Tibial nerve (tissue), 4 donors: Measurements from ENCODE around the gene UBE2E2. TPM values are rescaled to one million over a fixed set of nuclear protein-coding genes. Genes with fewer than 3 reads are reported as not detected.

Experiments
- DNase-seq, 2 donors: peaks; one replicate each; pipeline ENCODE4 v3.0.0-alpha.2; 2019; ENCODE audit warnings: low spot score in 2 of 2
- H3K27ac ChIP-seq, 4 donors: fragments of 200-600 bp; sonication (generic) in 3 of 4; one replicate each; pipeline ENCODE4 v1.5.1; 2017 to 2019; ENCODE audit warnings: mild to moderate bottlenecking in 1 of 4
- H3K27me3 ChIP-seq, 2 donors: fragments of 200-600 bp; sonication (generic) in 1 of 2; one replicate each; pipeline versions ENCODE4 v1.5.1 to v1.6.0; 2017 to 2019
- H3K36me3 ChIP-seq, 3 donors: fragments of 200-600 bp; sonication (generic); one replicate each; pipeline ENCODE4 v1.5.1; 2018 to 2019
- H3K4me1 ChIP-seq, 4 donors: fragments of 200-600 bp; sonication (generic) in 3 of 4; one replicate each; pipeline ENCODE4 v1.5.1; 2017 to 2019
- H3K4me3 ChIP-seq, 4 donors: fragments of 200-600 bp; sonication (generic) in 3 of 4; one replicate each; pipeline ENCODE4 v1.5.1; 2017 to 2019; ENCODE audit warnings: mild to moderate bottlenecking in 1 of 4, moderate library complexity in 1 of 4
- H3K9me3 ChIP-seq, 4 donors: fragments of 200-600 bp; sonication (generic) in 3 of 4; one replicate each; pipeline ENCODE4 v1.5.1; 2017 to 2019
- CTCF ChIP-seq, 5 experiments: fragments of 200-600 bp in 3 of 5; fragments of 450-650 bp in 2 of 5; sonication (generic) in 3 of 5; IDR thresholded peaks; one replicate each; pipeline ENCODE4 v1.5.1; 2016 to 2019; ENCODE audit warnings: antibody characterized with exemption in 5 of 5, mild to moderate bottlenecking in 3 of 5, moderate library complexity in 2 of 5
- EP300 ChIP-seq, 2 donors: sonication (generic); formaldehyde crosslinking; IDR thresholded peaks; one replicate each; pipeline ENCODE4 v1.6.1; 2017; ENCODE audit warnings: antibody characterized with exemption in 2 of 2, mild to moderate bottlenecking in 1 of 2
- POLR2A ChIP-seq, 2 donors: fragments of 450-650 bp; IDR thresholded peaks; one replicate each; pipeline ENCODE4 v1.6.1; 2017; ENCODE audit warnings: antibody characterized with exemption in 2 of 2, mild to moderate bottlenecking in 2 of 2, moderate library complexity in 2 of 2
- WGBS, 2 donors: methylation state at CpG; one replicate each; pipeline ENCODE4 v1.1.5; 2018; 5-methylcytosine and 5-hydroxymethylcytosine counted together
- total RNA-seq, 4 donors: library from RNA; depleted of rRNA; stranded (reverse); fragments of >200 nt; gene quantifications; one replicate each; pipeline ENCODE4 v1.1.0, GENCODE V29; 2016

The UBE2E2 gene
- total RNA-seq, 4 donors from 2014 or later, result 67.1 to 222 (median 130) TPM

- peak in 1 of 2 donors; percentile 50 for TF ChIP-seq EP300 (IDR thresholded peaks at IDR 0.05)
- no peak for TF ChIP-seq CTCF (IDR thresholded peaks at IDR 0.05)
- Histone ChIP-seq H3K4me3 (peak overlapping the region; percentile 65 to 100 (median 82)), H3K27me3 (no peaks in the 10 kb centered on the region), H3K36me3 (no peaks in the 10 kb centered on the region), H3K27ac (peak overlapping the region; percentile 86 to 98 (median 90)), H3K4me1 (peaks cover 0 to 48% (median 6%) of the 10 kb centered on the region in 4 donors), H3K9me3 (no peaks in the 10 kb centered on the region)
- peak in 1 of 2 donors; percentile 48 for DNase-seq
- WGBS, 2 donors, result 1 to 2% methylated on average over 19 of the region's 19 CpGs
Measured at GRCh38 chr3:23203708-23204330, 692 bp downstream of the UBE2E2 start.

- Histone ChIP-seq H3K9me3 (no peaks in the 10 kb centered on the region), H3K27me3 (no peaks in the 10 kb centered on the region), H3K4me3 (no peak overlapping the region), H3K4me1 (peaks cover 0 to 51% (median 6%) of the 10 kb centered on the region in 4 donors), H3K27ac (no peak overlapping the region), H3K36me3 (peaks cover 0 to 7% (median 0%) of the 10 kb centered on the region in 3 donors)
- TF ChIP-seq EP300 (IDR thresholded peaks at IDR 0.05) (no peak), POLR2A (IDR thresholded peaks at IDR 0.05) (no peak), CTCF (IDR thresholded peaks at IDR 0.05) (no peak)
- WGBS, 2 donors, result 80 to 81% methylated on average over 3 of the region's 3 CpGs
- no peak for DNase-seq
Measured at GRCh38 chr3:23206366-23206765, 3.2 kb downstream of the UBE2E2 start.

- Histone ChIP-seq H3K27me3 (no peaks in the 10 kb centered on the region), H3K4me3 (no peak overlapping the region), H3K36me3 (peaks cover 0 to 7% (median 0%) of the 10 kb centered on the region in 3 donors), H3K27ac (no peak overlapping the region), H3K9me3 (no peaks in the 10 kb centered on the region), H3K4me1 (peaks cover 0 to 48% (median 6%) of the 10 kb centered on the region in 4 donors)
- no peak for DNase-seq
- TF ChIP-seq POLR2A (IDR thresholded peaks at IDR 0.05) (no peak), CTCF (IDR thresholded peaks at IDR 0.05) (no peak), EP300 (IDR thresholded peaks at IDR 0.05) (no peak)
- 0% methylated on average over 1 of the region's 1 CpG for WGBS, 2 donors
Measured at GRCh38 chr3:23209103-23209502, 6.0 kb downstream of the UBE2E2 start.

DNA sequence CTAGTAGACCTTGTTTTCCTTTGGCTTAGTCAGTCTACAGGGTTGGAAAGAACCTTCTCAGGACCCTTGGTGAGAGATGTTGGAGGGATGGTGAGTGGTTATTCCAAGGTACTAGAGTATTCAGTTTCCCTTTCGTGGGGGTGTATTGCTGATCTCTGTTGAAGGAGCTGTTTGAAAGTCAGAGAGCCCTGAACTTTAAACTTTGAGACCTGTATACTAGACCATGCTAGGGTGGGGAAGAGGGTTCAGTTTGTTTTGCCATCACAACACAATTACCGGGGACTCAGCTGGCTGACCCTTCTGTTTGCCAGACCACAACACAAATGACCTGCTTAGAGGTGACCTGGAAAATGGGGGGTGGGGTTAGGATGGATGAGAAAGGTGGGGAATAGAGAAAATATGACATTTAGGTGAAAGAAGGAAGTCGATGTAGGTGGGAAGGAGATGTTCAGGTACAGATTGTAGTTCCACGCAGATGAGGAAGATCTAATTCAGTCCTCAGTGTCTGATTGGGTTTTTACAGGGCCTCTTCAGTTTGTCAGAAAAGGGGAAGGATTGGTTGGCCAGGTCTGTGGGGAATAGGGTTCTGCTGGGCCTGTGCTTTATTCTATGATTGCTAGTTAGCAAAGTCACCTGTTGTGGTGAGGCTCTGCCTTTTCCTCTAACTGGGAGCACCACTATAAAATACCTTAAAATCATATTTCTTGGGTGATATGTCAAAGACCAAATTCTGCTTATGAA is 6.8 kb downstream of the UBE2E2 start:
- no peaks in the 10 kb centered on the region for H3K27me3 ChIP-seq
- no peak overlapping the region for H3K27ac ChIP-seq
- H3K4me3 ChIP-seq, result no peak overlapping the region
- H3K9me3 ChIP-seq, result no peaks in the 10 kb centered on the region
- peaks cover 0 to 40% (median 1%) of the 10 kb centered on the region in 4 donors for H3K4me1 ChIP-seq
- TF ChIP-seq EP300 (IDR thresholded peaks at IDR 0.05), result no peak
- TF ChIP-seq CTCF (IDR thresholded peaks at IDR 0.05), result no peak
- no peak for TF ChIP-seq POLR2A (IDR thresholded peaks at IDR 0.05)
- H3K36me3 ChIP-seq, result peaks cover 0 to 7% (median 0%) of the 10 kb centered on the region in 3 donors
- no peak for DNase-seq
- 88 to 92% methylated on average over 4 of the region's 4 CpGs for WGBS, 2 donors

GRCh38 chr3:23213813-23214212 is 10.7 kb downstream of the UBE2E2 start:
- no peak for TF ChIP-seq EP300 (IDR thresholded peaks at IDR 0.05)
- no peak for TF ChIP-seq CTCF (IDR thresholded peaks at IDR 0.05)
- no peak for TF ChIP-seq POLR2A (IDR thresholded peaks at IDR 0.05)
- H3K9me3 ChIP-seq, result no peaks in the 10 kb centered on the region
- 27 to 35% methylated on average over 2 of the region's 2 CpGs for WGBS, 2 donors
- H3K27ac ChIP-seq, result no peak overlapping the region
- no peak for DNase-seq
- no peak overlapping the region for H3K4me3 ChIP-seq
- peaks cover 0 to 7% (median 0%) of the 10 kb centered on the region in 3 donors for H3K36me3 ChIP-seq
- no peaks in the 10 kb centered on the region for H3K27me3 ChIP-seq
- peaks cover 0 to 43% (median 2%) of the 10 kb centered on the region in 4 donors for H3K4me1 ChIP-seq
